ENCODE results near the gene PRKCZ. TPM values are rescaled to one million over a fixed set of nuclear protein-coding genes. Genes with fewer than 3 reads are reported as not detected.

PRKCZ gene
- total and polyA plus RNA-seq, 9 of the 15 experiments (the other 6 are each of a cell fraction or from before 2014, with no cell fraction given), result 0.07 to 3.1 (median 1.3) TPM

DNA sequence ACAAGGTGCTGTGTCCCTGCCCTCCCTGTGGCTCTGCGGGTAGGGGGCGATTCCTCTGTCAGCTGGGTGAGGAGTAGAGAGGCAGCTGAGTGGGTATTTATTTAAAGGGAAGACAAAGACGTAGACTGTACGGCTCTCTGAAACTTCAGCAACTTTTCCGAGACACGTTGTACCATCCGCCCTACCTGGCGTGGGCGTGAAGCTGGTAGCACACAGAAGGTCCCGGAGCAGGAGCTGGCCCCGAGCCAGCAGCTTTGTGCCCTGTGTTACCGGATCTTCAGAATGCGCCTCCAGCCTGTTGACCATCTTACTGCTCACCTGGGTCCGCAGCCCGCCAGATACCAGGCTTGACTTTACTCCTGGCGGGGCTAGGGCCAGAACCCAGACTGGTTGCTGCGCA, 34.9 kb downstream of the PRKCZ start:
- Histone ChIP-seq H4K20me1 (replicated peaks; ENCODE audit: control insufficient read depth, insufficient read depth, low read length) (peaks cover 3% of the 10 kb centered on the region), H3K4me3 (no peak overlapping the region), H3K27me3 (ENCODE audit: control insufficient read depth in 2 of 2, insufficient read depth in 2 of 2, low read length in 2 of 2) (peaks cover 71 to 97% of the 10 kb centered on the region in 2 experiments), H3K36me3 (ENCODE audit: control insufficient read depth, insufficient read depth, low read length) (no peaks in the 10 kb centered on the region), H3K4me1 (replicated peaks in 1 of 2; ENCODE audit: control insufficient read depth in 2 of 2, insufficient read depth in 2 of 2, low read length in 2 of 2) (peaks cover 0 to 17% of the 10 kb centered on the region in 2 experiments; a peak in 2 of 5 replicates), H3K9me3 (replicated peaks; ENCODE audit: control insufficient read depth, insufficient read depth, low read depth, low read length) (no peaks in the 10 kb centered on the region), H3K27ac (ENCODE audit: extremely low read depth, low read depth, low read length) (no peak overlapping the region), H3K9ac (ENCODE audit: insufficient read depth in 1 of 2, low read depth in 2 of 2, low read length in 2 of 2) (no peak overlapping the region), H3K9me1 (ENCODE audit: control insufficient read depth, insufficient read depth, low read length) (no peaks in the 10 kb centered on the region), H3K4me2 (ENCODE audit: insufficient read depth, low read length) (no peak overlapping the region), H3K79me2 (ENCODE audit: control insufficient read depth, insufficient read depth, low read length) (no peaks in the 10 kb centered on the region), H2AFZ (ENCODE audit: low read depth, low read length) (no peak overlapping the region)
- in situ Hi-C loops (cut with MboI), result no loop called here
- ChIA-PET CTCF (ENCODE audit: low intra/inter-chr PET ratio) (no interaction called here), POLR2A (interaction anchor here (1.0 kb wide), 1 partner anchor 35 kb away, joined by 3 read pairs; no protein-coding TSS in a partner anchor)
- DNase-seq (ENCODE audit: extremely low read depth in 1 of 4, low spot score in 3 of 4), result no peak
- no peak for FAIRE-seq
- ATAC-seq, result no peak
- intact Hi-C loops (cut with micrococcal nuclease), result no loop called here
- 2% methylated on average over 17 of the region's 17 CpGs for WGBS (ENCODE audit: insufficient coverage, low coverage, missing lambda C conversion rate)
- TF ChIP-seq EGR1 (conservative IDR thresholded peaks at IDR 0.05) (peak; percentile 32; the same call in 1 of the 2 replicates), L3MBTL2 (IDR thresholded peaks at IDR 0.05) (no peak), SOX6 (IDR thresholded peaks at IDR 0.05) (no peak), ZNF124 (CRISPR knock-in tag; IDR thresholded peaks at IDR 0.05) (no peak), NFIC (IDR thresholded peaks at IDR 0.05) (peak; percentile 74)
- TF ChIP-seq, protein P1, sequence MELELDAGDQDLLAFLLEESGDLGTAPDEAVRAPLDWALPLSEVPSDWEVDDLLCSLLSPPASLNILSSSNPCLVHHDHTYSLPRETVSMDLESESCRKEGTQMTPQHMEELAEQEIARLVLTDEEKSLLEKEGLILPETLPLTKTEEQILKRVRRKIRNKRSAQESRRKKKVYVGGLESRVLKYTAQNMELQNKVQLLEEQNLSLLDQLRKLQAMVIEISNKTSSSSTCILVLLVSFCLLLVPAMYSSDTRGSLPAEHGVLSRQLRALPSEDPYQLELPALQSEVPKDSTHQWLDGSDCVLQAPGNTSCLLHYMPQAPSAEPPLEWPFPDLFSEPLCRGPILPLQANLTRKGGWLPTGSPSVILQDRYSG (tag; conservative IDR thresholded peaks at IDR 0.05; ENCODE audit: low read depth), result no peak
- no TSS peak for BruUV-seq (replicated peaks)
